ENCODE results near the gene LRRTM4.

- no peak for TF ChIP-seq CTCF (IDR thresholded peaks at IDR 0.05; ENCODE audit: low read depth, low read length)
- no peak for TF ChIP-seq EZH2phosphoT487 (IDR thresholded peaks at IDR 0.05; ENCODE audit: low read depth)
These were observed 134.9 kb downstream of the LRRTM4 start for GRCh38 chr2:77387324-77387723.

Data from OCI-LY3 (cell line).